Stimulated activated CD4-positive, alpha-beta T cell treated with anti-CD3 and anti-CD28 coated beads, Interleukin-2, amount 100 ng/mL, for 48 hours (primary cell): ENCODE data around the gene APOM.

Experiments used
- DNase-seq, 2 donors: peaks; one replicate each; pipeline ENCODE4 v3.0.0-alpha.2; 2020

The APOM gene

GRCh38 chr6:31658983-31659648 is 3.4 kb downstream of the APOM start:
- DNase-seq: no peak

GRCh38 chr6:31659649-31660380 is 4.1 kb downstream of the APOM start:
- DNase-seq: peak in 1 of 2 donors; percentile 18

- DNase-seq: peak; percentile 71
Measured at GRCh38 chr6:31660381-31661261, 4.9 kb downstream of the APOM start, which contains the start of gene C6orf47. Gene C6orf47, minus strand, starts transcription at chr6:31660778. Its CDS starts 831 bp downstream, at chr6:31659947.

- DNase-seq: no peak
Measured at GRCh38 chr6:31661262-31662123, 5.8 kb downstream of the APOM start.

- DNase-seq: no peak
Measured at GRCh38 chr6:31662124-31662723, 6.5 kb downstream of the APOM start.

GRCh38 chr6:31663126-31663960 is 7.6 kb downstream of the APOM start:
- DNase-seq: no peak

GRCh38 chr6:31663961-31664789 is 8.5 kb downstream of the APOM start:
- no peak for DNase-seq

- DNase-seq: peak; percentile 81 to 82
Measured at GRCh38 chr6:31664790-31665500, 9.3 kb downstream of the APOM start, which contains the start of gene GPANK1. Gene GPANK1, minus strand, starts transcription at chr6:31664997. Its CDS starts 519 bp downstream, at chr6:31664478.

GRCh38 chr6:31665501-31666336 is 10.0 kb downstream of the APOM start, which contains the start of gene CSNK2B:
Gene CSNK2B, plus strand, starts transcription at chr6:31666080. Its CDS starts 752 bp downstream, at chr6:31666832.
- DNase-seq: peak; percentile 94 to 96

GRCh38 chr6:31666337-31666965 is 10.8 kb downstream of the APOM start:
- DNase-seq: no peak

GRCh38 chr6:31669676-31670075 is 14.0 kb downstream of the APOM start, which contains the start of gene LY6G5B:
Gene LY6G5B, plus strand, starts transcription at chr6:31669976. Its CDS starts 975 bp downstream, at chr6:31670951.
- no peak for DNase-seq

- no peak for DNase-seq
Measured at GRCh38 chr6:31676322-31676903, 20.7 kb downstream of the APOM start.

- DNase-seq: no peak
Measured at GRCh38 chr6:31676904-31677303, 21.2 kb downstream of the APOM start.

- no peak for DNase-seq
Measured at GRCh38 chr6:31677955-31678354, 22.3 kb downstream of the APOM start.

GRCh38 chr6:31680226-31681134 is 24.8 kb downstream of the APOM start, which contains the start of gene LY6G5C:
Gene LY6G5C, minus strand, starts transcription at chr6:31681067. Its CDS starts 694 bp downstream, at chr6:31680373.
- DNase-seq: peak; percentile 57 to 64
